ENCODE results near the gene TBC1D25.
"Not testable (repeated sequence)": the region's sequence is repeated elsewhere in the genome, so short reads cannot be mapped to it uniquely, and the experiment has no call there.

Gene TBC1D25

DNA sequence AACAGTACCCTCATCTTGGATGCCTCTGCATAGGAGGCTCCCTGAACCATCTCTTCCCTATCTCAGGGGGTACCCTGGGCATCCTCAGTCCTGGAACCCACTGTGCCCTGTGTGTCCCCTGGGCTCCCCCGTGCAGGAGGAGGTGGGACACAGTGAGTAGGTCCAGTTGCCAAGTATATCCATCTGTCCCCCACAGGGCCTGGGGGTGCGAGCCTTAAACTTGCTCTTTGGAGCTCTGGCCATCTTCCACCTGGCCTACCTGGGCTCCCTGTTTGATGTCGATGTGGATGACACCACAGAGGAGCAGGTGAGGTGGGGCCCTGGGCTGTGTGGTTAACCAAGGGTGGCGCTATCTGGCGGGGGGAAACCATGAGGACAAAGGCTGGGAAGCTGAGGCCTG lies 22.5 kb upstream of the TBC1D25 start:
- no peak for DNase-seq

- not testable (repeated sequence) for DNase-seq
These were observed 20.0 kb upstream of the TBC1D25 start for GRCh38 chrX:48519481-48519880.

DNA sequence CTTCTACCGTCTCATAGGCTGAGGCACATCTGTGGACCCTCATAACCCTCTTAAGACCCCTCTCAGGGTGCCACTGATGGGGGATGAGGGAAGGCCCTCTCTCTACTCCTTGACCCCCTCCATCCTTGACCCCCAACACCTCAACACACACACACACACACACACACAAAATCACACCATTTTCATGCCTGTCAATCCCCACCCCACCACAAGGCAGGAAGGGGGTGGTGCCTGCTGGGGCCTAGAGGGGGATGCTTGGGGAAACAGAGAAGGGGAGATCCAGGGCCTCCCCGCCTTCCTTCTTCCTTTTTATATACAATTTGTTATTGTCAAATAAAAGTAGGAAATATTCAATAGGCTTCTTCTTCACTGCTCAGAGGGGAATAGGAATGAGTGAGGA lies 19.1 kb upstream of the TBC1D25 start:
- DNase-seq, result no peak

- no peak for DNase-seq
These were observed 18.6 kb upstream of the TBC1D25 start for GRCh38 chrX:48520976-48521352.

- DNase-seq, result peak; percentile 95 to 97
These were observed 17.9 kb upstream of the TBC1D25 start, which contains the start of gene EBP for GRCh38 chrX:48521353-48522243. TSS of gene EBP (plus strand) at chrX:48521808. CDS start at chrX:48523772, 1,964 bp downstream.

DNA sequence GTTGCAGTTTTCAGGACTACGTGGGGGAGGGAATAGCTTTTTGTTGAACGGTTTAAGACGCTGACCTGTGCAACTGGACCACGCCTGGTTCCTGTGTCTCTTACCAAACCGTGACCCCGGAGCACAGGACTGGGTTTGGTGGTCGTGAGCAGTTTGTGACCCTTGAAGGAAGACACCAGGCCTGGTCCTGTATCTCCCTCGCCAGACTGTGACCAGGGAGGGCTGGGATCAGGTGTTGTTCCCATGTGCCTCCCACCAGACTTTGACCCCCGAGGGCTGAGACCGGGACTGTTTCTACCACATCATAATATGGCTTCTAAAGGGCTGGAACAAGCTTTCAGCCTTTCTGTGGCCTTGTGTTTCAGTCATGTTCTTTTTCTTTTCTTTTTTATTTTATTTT lies 17.2 kb upstream of the TBC1D25 start:
- no peak for DNase-seq

DNA sequence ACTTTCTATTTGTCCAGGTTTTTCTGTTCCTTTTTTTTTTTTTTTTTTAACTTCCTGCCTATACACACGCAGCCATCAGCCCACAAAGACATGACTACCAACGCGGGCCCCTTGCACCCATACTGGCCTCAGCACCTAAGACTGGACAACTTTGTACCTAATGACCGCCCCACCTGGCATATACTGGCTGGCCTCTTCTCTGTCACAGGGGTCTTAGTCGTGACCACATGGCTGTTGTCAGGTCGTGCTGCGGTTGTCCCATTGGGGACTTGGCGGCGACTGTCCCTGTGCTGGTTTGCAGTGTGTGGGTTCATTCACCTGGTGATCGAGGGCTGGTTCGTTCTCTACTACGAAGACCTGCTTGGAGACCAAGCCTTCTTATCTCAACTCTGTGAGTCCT lies 15.8 kb upstream of the TBC1D25 start:
- DNase-seq, result no peak

GRCh38 chrX:48525853-48526252 lies 13.7 kb upstream of the TBC1D25 start:
- DNase-seq, result not testable (repeated sequence)

DNA sequence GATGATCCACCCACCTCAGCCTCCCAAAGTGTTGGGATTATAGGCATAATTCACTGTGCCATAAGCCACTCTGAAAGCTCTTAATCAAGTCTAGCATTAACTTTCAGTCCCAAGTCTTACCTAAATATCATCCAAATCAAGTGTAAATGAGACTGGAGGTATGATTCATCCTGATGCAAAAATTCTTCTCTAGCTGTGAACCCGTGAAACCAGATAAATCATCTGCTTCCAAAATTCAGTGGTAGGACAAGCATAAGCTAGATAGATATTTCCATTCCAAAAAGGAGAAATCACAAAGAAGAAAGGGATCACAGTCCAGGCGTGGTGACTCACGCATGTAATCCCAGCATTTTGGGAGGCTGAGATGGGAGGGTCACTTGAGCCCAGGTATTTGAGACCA lies 8.8 kb upstream of the TBC1D25 start:
- no peak for DNase-seq

- no peak for DNase-seq
These were observed 8.1 kb upstream of the TBC1D25 start for GRCh38 chrX:48531358-48531959.

GRCh38 chrX:48532161-48532560 lies 7.4 kb upstream of the TBC1D25 start:
- no peak for DNase-seq

- DNase-seq, result no peak
These were observed 6.3 kb upstream of the TBC1D25 start for GRCh38 chrX:48533165-48533564.

DNA sequence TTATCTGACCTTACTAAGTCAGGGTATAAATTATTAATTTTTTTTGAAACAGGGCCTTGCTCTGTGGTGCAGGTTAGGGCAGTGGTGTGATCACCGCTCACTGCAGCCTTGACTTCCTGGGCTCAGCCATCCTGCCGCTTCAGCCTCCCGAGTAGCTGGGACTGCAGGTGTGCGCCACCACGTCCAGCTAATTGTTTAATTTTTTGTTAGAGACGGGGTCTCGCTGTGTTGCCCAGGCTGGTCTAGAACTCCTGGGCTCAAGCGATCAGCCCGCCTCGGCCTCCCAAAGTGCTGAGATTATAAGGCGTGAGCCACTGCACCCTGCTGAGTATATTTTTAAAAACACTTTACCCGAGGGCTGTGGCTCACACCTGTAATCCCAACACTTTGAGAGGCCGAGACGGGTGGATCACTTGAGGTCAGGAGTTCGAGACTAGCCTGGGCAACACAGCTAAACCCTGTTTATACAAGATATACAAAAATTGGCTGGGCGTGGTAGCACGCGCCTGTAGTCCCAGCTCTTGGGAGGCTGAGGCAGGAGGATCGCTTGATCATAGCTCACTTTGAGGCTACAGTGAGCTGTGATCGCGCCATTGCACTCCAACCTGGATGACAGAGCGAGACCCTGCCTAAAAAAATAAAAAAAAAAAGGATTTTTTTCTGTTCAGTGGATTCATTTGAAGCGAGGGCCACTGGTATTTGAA lies 721 bp upstream of the TBC1D25 start:
- no peak for DNase-seq

DNA sequence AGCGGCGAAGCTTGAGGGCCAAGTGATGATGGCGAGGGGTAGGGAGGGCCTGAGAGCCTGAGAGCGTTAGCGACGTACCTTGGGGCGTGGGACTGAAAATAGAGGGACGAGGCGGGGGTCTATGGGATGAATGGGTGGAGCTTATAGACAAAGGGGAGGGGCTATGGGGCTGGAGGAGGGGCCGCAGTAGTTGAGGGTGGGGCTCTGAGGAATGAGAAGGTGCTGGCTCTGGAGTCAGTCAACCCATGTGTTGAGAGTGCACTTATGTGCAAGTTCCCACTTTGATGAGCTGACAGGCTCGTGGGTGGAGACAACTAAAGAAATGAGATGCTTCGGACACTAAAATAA lies 488 bp downstream of the TBC1D25 start:
- DNase-seq, result peak; percentile 72 to 73

DNA sequence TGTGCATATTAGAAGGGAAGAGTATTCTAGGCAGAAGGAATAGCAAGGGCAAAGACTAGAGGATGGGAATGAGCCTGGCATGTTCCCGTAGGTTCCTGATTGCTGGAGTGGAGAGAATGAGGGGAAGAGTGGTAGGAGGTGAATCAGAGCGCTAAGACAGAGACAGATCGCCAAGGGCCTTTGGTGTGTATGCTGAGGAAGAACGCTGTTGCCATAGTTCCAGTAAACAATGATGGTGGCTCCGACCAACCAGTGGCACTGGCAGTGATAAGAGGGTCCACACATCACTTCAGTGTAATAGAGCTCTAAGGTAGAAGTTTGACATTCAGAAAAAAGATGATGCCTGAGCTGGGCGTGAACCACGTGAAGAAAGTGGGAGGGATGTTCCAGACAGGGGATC lies 966 bp downstream of the TBC1D25 start:
- no peak for DNase-seq

GRCh38 chrX:48541140-48541814 lies 1.8 kb downstream of the TBC1D25 start:
- no peak for DNase-seq

GRCh38 chrX:48548871-48549270 lies 9.4 kb downstream of the TBC1D25 start:
- DNase-seq, result no peak

- DNase-seq, result not testable (repeated sequence)
These were observed 16.3 kb downstream of the TBC1D25 start for GRCh38 chrX:48555731-48556325.

GRCh38 chrX:48558271-48558670 lies 18.8 kb downstream of the TBC1D25 start:
- DNase-seq, result no peak

DNA sequence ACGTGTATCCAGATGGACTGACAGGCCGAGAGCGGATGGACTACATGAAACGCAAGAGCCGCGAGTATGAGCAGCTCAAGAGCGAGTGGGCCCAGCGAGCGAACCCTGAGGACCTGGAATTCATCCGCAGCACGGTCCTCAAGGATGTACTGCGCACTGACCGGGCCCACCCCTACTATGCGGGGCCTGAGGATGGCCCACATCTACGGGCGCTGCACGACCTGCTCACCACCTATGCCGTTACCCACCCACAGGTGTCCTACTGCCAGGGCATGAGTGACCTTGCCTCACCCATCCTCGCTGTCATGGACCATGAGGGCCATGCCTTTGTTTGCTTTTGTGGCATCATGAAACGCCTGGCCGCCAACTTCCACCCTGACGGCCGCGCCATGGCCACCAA lies 20.1 kb downstream of the TBC1D25 start:
- DNase-seq, result no peak

DNA sequence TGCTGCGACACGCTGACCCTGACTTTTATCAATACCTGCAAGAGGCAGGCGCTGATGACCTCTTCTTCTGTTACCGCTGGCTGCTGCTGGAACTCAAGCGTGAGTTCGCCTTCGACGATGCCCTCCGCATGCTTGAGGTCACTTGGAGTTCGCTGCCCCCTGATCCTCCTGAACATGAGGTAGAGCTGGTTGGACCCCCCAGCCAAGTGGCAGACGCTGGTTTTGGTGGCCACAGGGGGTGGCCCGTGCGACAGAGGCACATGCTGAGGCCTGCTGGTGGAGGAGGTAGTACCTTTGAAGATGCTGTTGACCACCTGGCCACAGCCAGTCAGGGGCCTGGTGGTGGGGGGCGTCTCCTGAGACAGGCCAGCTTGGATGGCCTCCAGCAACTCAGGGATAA lies 20.5 kb downstream of the TBC1D25 start:
- no peak for DNase-seq

DNA sequence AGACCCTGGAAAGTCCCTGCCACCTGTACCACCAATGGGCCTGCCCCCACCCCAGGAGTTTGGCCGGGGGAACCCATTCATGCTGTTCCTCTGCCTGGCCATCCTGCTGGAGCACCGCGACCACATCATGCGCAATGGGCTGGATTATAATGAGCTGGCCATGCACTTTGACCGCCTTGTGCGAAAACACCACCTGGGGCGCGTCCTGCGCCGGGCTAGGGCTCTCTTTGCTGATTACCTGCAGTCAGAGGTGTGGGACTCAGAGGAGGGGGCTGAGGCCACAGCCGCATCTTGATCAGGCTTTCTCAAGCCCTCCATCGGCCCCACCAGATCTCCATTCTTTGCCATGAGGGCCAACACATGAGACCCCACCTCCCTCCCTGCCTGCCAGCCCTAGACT lies 21.2 kb downstream of the TBC1D25 start:
- DNase-seq, result no peak

GRCh38 chrX:48569958-48570357 lies 30.4 kb downstream of the TBC1D25 start:
- DNase-seq, result peak in 1 of 2 experiments; percentile 44
